ENCODE data around the gene ZNF366. TPM values are rescaled to one million over a fixed set of nuclear protein-coding genes. Genes with fewer than 3 reads are reported as not detected.

ZNF366 gene
- total RNA-seq, 4 donors from 2014 or later: 0.29 to 20.5 (median 12.1) TPM

GRCh38 chr5:72552041-72552557 is 44.9 kb upstream of the ZNF366 start:
- intact Hi-C loops (cut with DNase I; ENCODE audit: low total_unique reads): no loop called here
- no peak overlapping the region for H3K27ac ChIP-seq

GRCh38 chr5:72550595-72550994 is 43.4 kb upstream of the ZNF366 start:
- peaks cover 0 to under 1% of the 10 kb centered on the region in 2 donors for H3K4me1 ChIP-seq
- H3K4me3 ChIP-seq: no peak overlapping the region
- no peaks in the 10 kb centered on the region for H3K36me3 ChIP-seq
- no peak for DNase-seq
- H3K27me3 ChIP-seq: no peaks in the 10 kb centered on the region
- intact Hi-C loops (cut with DNase I; ENCODE audit: low total_unique reads): no loop called here
- H3K9me3 ChIP-seq: no peaks in the 10 kb centered on the region
- TF ChIP-seq CTCF (IDR thresholded peaks at IDR 0.05) (no peak), POLR2A (IDR thresholded peaks at IDR 0.05) (no peak)
- H3K27ac ChIP-seq: no peak overlapping the region

More at GRCh38 chr5:72552041-72552557, 44.9 kb upstream of the ZNF366 start:
- no peak overlapping the region for H3K4me3 ChIP-seq
- no peaks in the 10 kb centered on the region for H3K27me3 ChIP-seq
- DNase-seq: no peak
- no peaks in the 10 kb centered on the region for H3K36me3 ChIP-seq
- H3K9me3 ChIP-seq: no peaks in the 10 kb centered on the region
- TF ChIP-seq CTCF (IDR thresholded peaks at IDR 0.05): no peak
- TF ChIP-seq POLR2A (IDR thresholded peaks at IDR 0.05): no peak
- peaks cover 0 to 7% of the 10 kb centered on the region in 2 donors for H3K4me1 ChIP-seq

- no peak for DNase-seq
- no peaks in the 10 kb centered on the region for H3K4me1 ChIP-seq
- H3K27ac ChIP-seq: no peak overlapping the region
- TF ChIP-seq POLR2A (IDR thresholded peaks at IDR 0.05) (no peak), CTCF (IDR thresholded peaks at IDR 0.05) (no peak)
- no peak overlapping the region for H3K4me3 ChIP-seq
- H3K36me3 ChIP-seq: no peaks in the 10 kb centered on the region
- H3K27me3 ChIP-seq: no peaks in the 10 kb centered on the region
- intact Hi-C loops (cut with DNase I; ENCODE audit: low total_unique reads): no loop called here
- H3K9me3 ChIP-seq: no peaks in the 10 kb centered on the region
Observed at GRCh38 chr5:72543811-72544210, 36.6 kb upstream of the ZNF366 start.

GRCh38 chr5:72543365-72543764 is 36.2 kb upstream of the ZNF366 start:
- Histone ChIP-seq H3K27ac (no peak overlapping the region), H3K9me3 (no peaks in the 10 kb centered on the region), H3K27me3 (no peaks in the 10 kb centered on the region), H3K36me3 (no peaks in the 10 kb centered on the region), H3K4me1 (no peaks in the 10 kb centered on the region), H3K4me3 (no peak overlapping the region)
- DNase-seq: no peak
- intact Hi-C loops (cut with DNase I; ENCODE audit: low total_unique reads): no loop called here
- TF ChIP-seq POLR2A (IDR thresholded peaks at IDR 0.05) (no peak), CTCF (IDR thresholded peaks at IDR 0.05) (no peak)

- H3K27ac ChIP-seq: no peak overlapping the region
- no peaks in the 10 kb centered on the region for H3K27me3 ChIP-seq
- H3K9me3 ChIP-seq: no peaks in the 10 kb centered on the region
- intact Hi-C loops (cut with DNase I; ENCODE audit: low total_unique reads): no loop called here
- no peaks in the 10 kb centered on the region for H3K4me1 ChIP-seq
- H3K4me3 ChIP-seq: no peak overlapping the region
- H3K36me3 ChIP-seq: no peaks in the 10 kb centered on the region
- DNase-seq: no peak
- no peak for TF ChIP-seq POLR2A (IDR thresholded peaks at IDR 0.05)
- no peak for TF ChIP-seq CTCF (IDR thresholded peaks at IDR 0.05)
Observed at GRCh38 chr5:72542695-72543094, 35.5 kb upstream of the ZNF366 start.

Data from uterus (tissue), 4 donors.